HG02642 (cell line): ENCODE data around the gene COX5A.
"Not testable (repeated sequence)": the region's sequence is repeated elsewhere in the genome, so short reads cannot be mapped to it uniquely, and the experiment has no call there.

Experiments used
- ATAC-seq: cut with Tn5 transposase; IDR thresholded peaks from one replicate; pipeline ENCODE4 v1.9.1; 2021; ENCODE audit warnings: mild to moderate bottlenecking; ENCODE audit not compliant: unreplicated experiment, poor library complexity

Gene COX5A

GRCh38 chr15:74955796-74956647, 18.1 kb upstream of the COX5A start:
- peak; percentile 49 for ATAC-seq

- ATAC-seq, result no peak
Measured at GRCh38 chr15:74955017-74955416, 17.1 kb upstream of the COX5A start.

- no peak for ATAC-seq
Measured at GRCh38 chr15:74954515-74954914, 16.6 kb upstream of the COX5A start.

- no peak for ATAC-seq
Measured at GRCh38 chr15:74951006-74951405, 13.1 kb upstream of the COX5A start.

GRCh38 chr15:74950078-74950908, 12.4 kb upstream of the COX5A start:
- no peak for ATAC-seq

GRCh38 chr15:74937272-74937589, 642 bp downstream of the COX5A start:
- no peak for ATAC-seq

- ATAC-seq, result not testable (repeated sequence)
Measured at GRCh38 chr15:74935193-74935592, 2.7 kb downstream of the COX5A start.

- ATAC-seq, result no peak
Measured at GRCh38 chr15:74933573-74933972, 4.3 kb downstream of the COX5A start.

GRCh38 chr15:74928771-74929198, 9.1 kb downstream of the COX5A start:
- ATAC-seq, result no peak

- ATAC-seq, result no peak
Measured at GRCh38 chr15:74924525-74924924, 13.3 kb downstream of the COX5A start.

- ATAC-seq, result no peak
Measured at GRCh38 chr15:74920456-74920855, 17.4 kb downstream of the COX5A start.

- ATAC-seq, result no peak
Measured at GRCh38 chr15:74917676-74918075, 20.2 kb downstream of the COX5A start.

- not testable (repeated sequence) for ATAC-seq
Measured at GRCh38 chr15:74913799-74914198, 24.1 kb downstream of the COX5A start.

- no peak for ATAC-seq
Measured at GRCh38 chr15:74913041-74913440, 24.8 kb downstream of the COX5A start.

GRCh38 chr15:74908635-74909034, 29.2 kb downstream of the COX5A start:
- ATAC-seq, result no peak

- peak; percentile 3 for ATAC-seq
Measured at GRCh38 chr15:74907163-74907870, 30.6 kb downstream of the COX5A start.

GRCh38 chr15:74906450-74907162, 31.3 kb downstream of the COX5A start, which contains the start of gene FAM219B:
Gene FAM219B, minus strand, starts transcription at chr15:74906851. Its CDS starts 51 bp downstream, at chr15:74906800.
- ATAC-seq, result peak; percentile 88

- ATAC-seq, result peak; percentile 21
Measured at GRCh38 chr15:74906067-74906449, 31.8 kb downstream of the COX5A start.

GRCh38 chr15:74904190-74904805, 33.6 kb downstream of the COX5A start:
- no peak for ATAC-seq

GRCh38 chr15:74903676-74904075, 34.2 kb downstream of the COX5A start:
- no peak for ATAC-seq
